Measurements from ENCODE around the gene CSTF2T.

CSTF2T gene

GRCh38 chr10:51649064-51649463 lies 50.3 kb downstream of the CSTF2T start:
- no peak for DNase-seq (ENCODE audit: low read depth in 2 of 2)
